Stomach (tissue), 9 donors: Measurements from ENCODE around the gene LMX1A. TPM values are rescaled to one million over a fixed set of nuclear protein-coding genes. Genes with fewer than 3 reads are reported as not detected.
A peak's percentile ranks its signal among the peaks of the same experiment; 100 is the strongest.

Experiments
- DNase-seq, 2 donors: peaks; one replicate each; pipeline versions ENCODE4 v3.0.0 to v3.0.0-alpha.2; 2013 to 2019
- H3K27ac ChIP-seq, 5 donors: fragments of 200-600 bp in 4 of 5; sonication (generic) in 4 of 5; one replicate each; pipeline ENCODE4 v1.5.1; 2013 to 2019; ENCODE audit warnings: mild to moderate bottlenecking in 1 of 5, moderate library complexity in 1 of 5
- H3K27me3 ChIP-seq, 3 donors: fragments of 200-600 bp; sonication (generic); one replicate each; pipeline ENCODE4 v1.5.1; 2017 to 2019; ENCODE audit warnings: mixed run types in 1 of 3
- H3K36me3 ChIP-seq, 4 donors: fragments of 200-600 bp; sonication (generic); 1 replicate in 3 of 4; 2 replicates in 1 of 4; pipeline ENCODE4 v1.5.1; 2016 to 2019
- H3K4me1 ChIP-seq, 4 donors: fragments of 200-600 bp; sonication (generic); one replicate each; pipeline ENCODE4 v1.5.1; 2016 to 2019
- H3K4me3 ChIP-seq, 4 donors: fragments of 200-600 bp; sonication (generic) in 3 of 4; one replicate each; pipeline ENCODE4 v1.5.1; 2016 to 2019; ENCODE audit warnings: mild to moderate bottlenecking in 1 of 4
- H3K9me3 ChIP-seq, 4 donors: fragments of 200-600 bp; sonication (generic); one replicate each; pipeline ENCODE4 v1.5.1; 2016 to 2019
- EP300 ChIP-seq: sonication (generic); formaldehyde crosslinking; IDR thresholded peaks from one replicate; pipeline ENCODE4 v1.6.1; 2017; ENCODE audit warnings: antibody characterized with exemption
- POLR2A ChIP-seq, 4 donors: fragments of 450-650 bp; IDR thresholded peaks; one replicate each; pipeline ENCODE4 v1.6.1; 2016; ENCODE audit warnings: antibody characterized with exemption in 4 of 4, control low read depth in 2 of 4, mild to moderate bottlenecking in 1 of 4, moderate library complexity in 1 of 4
- POLR2AphosphoS5 ChIP-seq, 3 donors: sonication (generic); formaldehyde crosslinking; IDR thresholded peaks; one replicate each; pipeline ENCODE4 v1.6.1; 2016; ENCODE audit warnings: antibody characterized with exemption in 3 of 3
- WGBS, 5 donors: extraction: QIAGEN DNeasy Blood & Tissue Kit in 3 of 5; methylation state at CpG; one replicate each; pipeline versions ENCODE4 v1.1.5 to v1.1.7; 2013 to 2018; 5-methylcytosine and 5-hydroxymethylcytosine counted together
- intact Hi-C: fragments of 100-400 bp; cut with DNase I; formaldehyde crosslinking; loops from one replicate; pipeline ENCODE4 v1.15.1; 2023; ENCODE audit warnings: low total_unique reads
- polyA plus RNA-seq, 3 donors: library from polyadenylated mRNA; stranded (reverse); fragments of 200-250 nt; gene quantifications; one replicate each; pipeline ENCODE4 v1.2.3, GENCODE V29; 2013
- total RNA-seq, 5 donors: library from RNA; depleted of rRNA; stranded (reverse); fragments of >200 nt; gene quantifications; one replicate each; pipeline versions ENCODE4 v1.1.0 to v1.2.3, GENCODE V29; 2014 to 2016
- TF ChIP-seq, protein P1 (sequence below), 7 experiments: fragments of 450-650 bp in 4 of 7; fragments of 200-600 bp in 3 of 7; sonication (generic) in 3 of 7; IDR thresholded peaks; one replicate each; pipeline ENCODE4 v1.5.1; 2016 to 2019; ENCODE audit warnings: antibody characterized with exemption in 7 of 7, control low read depth in 2 of 7, mild to moderate bottlenecking in 1 of 7
- donor health status: healthy with polysubstance abuse.
- donor health status: Bipolar disorder and iron deficiency.
- donor health status: healthy.

LMX1A gene
- total and polyA plus RNA-seq, 8 donors, result not detected

DNA sequence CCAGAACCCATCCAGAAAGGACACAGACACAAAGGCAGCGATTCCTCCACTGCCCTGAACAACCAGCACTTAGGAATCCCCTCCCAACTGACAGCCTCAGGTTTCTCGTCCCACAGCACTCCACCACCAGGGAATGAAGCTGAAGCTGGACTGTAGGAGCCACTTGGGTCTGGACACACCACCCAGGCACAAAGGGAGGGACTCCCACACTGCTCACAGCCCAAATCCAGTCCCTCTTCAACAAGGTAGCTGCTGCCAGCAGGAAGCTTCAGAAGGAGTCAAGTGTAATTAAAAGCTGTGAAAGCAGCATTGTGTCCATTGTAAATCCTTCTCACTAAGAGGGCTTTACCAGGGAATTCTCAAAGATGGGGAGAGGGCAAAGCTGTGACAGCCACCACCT is 29.0 kb downstream of the LMX1A start:
- TF ChIP-seq EP300, result no peak
- TF ChIP-seq, protein P1, sequence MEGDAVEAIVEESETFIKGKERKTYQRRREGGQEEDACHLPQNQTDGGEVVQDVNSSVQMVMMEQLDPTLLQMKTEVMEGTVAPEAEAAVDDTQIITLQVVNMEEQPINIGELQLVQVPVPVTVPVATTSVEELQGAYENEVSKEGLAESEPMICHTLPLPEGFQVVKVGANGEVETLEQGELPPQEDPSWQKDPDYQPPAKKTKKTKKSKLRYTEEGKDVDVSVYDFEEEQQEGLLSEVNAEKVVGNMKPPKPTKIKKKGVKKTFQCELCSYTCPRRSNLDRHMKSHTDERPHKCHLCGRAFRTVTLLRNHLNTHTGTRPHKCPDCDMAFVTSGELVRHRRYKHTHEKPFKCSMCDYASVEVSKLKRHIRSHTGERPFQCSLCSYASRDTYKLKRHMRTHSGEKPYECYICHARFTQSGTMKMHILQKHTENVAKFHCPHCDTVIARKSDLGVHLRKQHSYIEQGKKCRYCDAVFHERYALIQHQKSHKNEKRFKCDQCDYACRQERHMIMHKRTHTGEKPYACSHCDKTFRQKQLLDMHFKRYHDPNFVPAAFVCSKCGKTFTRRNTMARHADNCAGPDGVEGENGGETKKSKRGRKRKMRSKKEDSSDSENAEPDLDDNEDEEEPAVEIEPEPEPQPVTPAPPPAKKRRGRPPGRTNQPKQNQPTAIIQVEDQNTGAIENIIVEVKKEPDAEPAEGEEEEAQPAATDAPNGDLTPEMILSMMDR (IDR thresholded peaks at IDR 0.05), result no peak
- Histone ChIP-seq H3K4me1 (no peaks in the 10 kb centered on the region), H3K27ac (no peak overlapping the region), H3K4me3 (no peak overlapping the region), H3K36me3 (no peaks in the 10 kb centered on the region), H3K9me3 (peaks cover 0 to 3% (median 0%) of the 10 kb centered on the region in 4 donors), H3K27me3 (peaks cover 0 to 39% (median 0%) of the 10 kb centered on the region in 3 donors)
- no peak for DNase-seq
- 64 to 80% (median 68%) methylated on average over 1 to 2 of the region's 2 CpGs for WGBS, 5 donors
- intact Hi-C loops, result no loop called here

DNA sequence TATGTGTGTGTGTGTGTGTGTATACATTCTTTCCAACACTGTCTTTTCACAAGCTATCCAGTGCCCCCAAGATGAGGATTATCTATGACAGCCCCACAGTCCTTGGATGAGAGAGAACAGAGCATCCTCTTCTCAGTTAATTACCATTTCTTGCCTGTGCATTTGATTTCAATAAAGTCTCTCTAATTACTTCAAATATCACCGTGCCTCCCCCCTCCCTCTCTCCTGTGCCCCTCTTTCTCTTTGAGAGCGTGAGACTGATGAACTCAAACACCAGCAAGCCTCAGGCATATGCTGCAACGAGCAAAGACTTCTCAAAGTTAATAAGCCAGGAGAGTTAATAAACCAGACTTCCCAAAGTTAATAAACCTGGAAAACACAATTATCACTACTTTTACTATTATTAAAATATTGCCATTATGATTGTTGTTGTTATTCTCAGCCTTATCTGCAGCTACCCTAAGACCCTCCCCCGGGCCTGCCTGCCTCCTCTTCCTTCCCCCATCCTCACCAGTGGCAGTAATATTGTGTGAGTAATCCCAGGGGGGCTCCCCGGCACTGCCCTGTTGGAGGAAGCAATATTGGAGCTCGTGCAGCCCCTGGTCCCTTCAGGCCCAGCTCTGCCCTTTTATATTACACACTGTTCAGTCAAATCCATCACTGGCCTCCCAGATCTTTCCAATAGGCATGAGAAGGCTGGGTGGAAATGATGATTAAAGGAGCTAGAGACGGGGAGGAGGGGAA is 30.9 kb downstream of the LMX1A start:
- no peak for DNase-seq
- 46 to 54% (median 50%) methylated on average over 7 of the region's 7 CpGs for WGBS, 5 donors
- Histone ChIP-seq H3K4me3 (no peak overlapping the region), H3K4me1 (no peaks in the 10 kb centered on the region), H3K9me3 (no peaks in the 10 kb centered on the region), H3K36me3 (no peaks in the 10 kb centered on the region), H3K27ac (no peak overlapping the region), H3K27me3 (peaks cover 0 to 47% (median 0%) of the 10 kb centered on the region in 3 donors)
- TF ChIP-seq POLR2AphosphoS5 (IDR thresholded peaks at IDR 0.05) (no peak), POLR2A (IDR thresholded peaks at IDR 0.05) (no peak)
- intact Hi-C loops, result no loop called here

DNA sequence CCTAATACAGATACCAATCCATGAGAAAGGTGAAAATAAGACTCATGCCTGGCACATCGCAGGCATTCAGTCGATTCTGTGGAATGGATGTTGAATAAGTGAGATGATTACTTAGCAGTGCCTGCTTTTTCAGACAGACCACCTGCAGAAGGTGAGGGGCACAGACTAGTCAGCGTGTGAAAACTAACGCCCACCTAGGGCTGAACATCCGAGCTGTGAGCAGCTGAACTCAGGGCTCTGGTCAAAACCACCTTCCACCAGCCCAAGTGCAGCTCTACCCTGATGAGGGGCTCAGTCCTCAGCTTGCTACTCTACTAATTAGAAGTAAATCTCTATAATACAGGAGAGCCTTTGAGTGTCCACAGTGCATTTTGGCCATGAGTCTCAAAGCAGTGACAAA is 32.5 kb downstream of the LMX1A start:
- H3K36me3 ChIP-seq, result no peaks in the 10 kb centered on the region
- intact Hi-C loops, result no loop called here

DNA sequence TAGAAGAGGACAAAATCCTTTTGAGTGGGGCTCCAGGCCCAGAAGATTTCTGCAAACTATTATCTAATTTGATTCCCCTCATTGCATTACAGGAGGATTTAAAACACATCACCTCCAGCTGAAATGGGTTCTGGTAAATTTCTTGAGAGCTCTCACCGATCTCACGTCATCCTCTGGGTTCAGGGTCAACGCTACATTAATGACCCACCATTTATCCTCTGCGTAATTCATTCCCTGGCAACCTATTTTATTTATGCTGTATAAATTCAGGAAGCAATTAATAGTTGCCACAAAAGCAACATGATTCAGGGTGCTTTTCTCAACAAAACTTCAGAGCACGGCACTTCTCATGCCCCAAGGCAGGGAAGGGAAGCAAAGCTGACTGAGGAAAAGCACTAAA is 38.9 kb downstream of the LMX1A start:
- 47 to 77% (median 71%) methylated on average over 5 of the region's 5 CpGs for WGBS, 5 donors
- peak in 1 of 2 donors; percentile 10 for DNase-seq
- H3K4me1 ChIP-seq, result peaks cover 0 to 8% (median 3%) of the 10 kb centered on the region in 4 donors
- TF ChIP-seq, protein P1 (IDR thresholded peaks at IDR 0.05), result no peak
- TF ChIP-seq POLR2AphosphoS5 (IDR thresholded peaks at IDR 0.05), result peak in 1 of 3 donors; percentile 6
- no peak overlapping the region for H3K27ac ChIP-seq
- peaks cover 0 to 4% (median 2%) of the 10 kb centered on the region in 4 donors for H3K9me3 ChIP-seq
- intact Hi-C loops, result no loop called here
- H3K36me3 ChIP-seq, result no peaks in the 10 kb centered on the region
- H3K27me3 ChIP-seq, result peaks cover 0 to 38% (median 10%) of the 10 kb centered on the region in 3 donors
- no peak overlapping the region for H3K4me3 ChIP-seq

More for the DNA sequence above, 32.5 kb downstream of the LMX1A start:
- TF ChIP-seq EP300 (no peak), POLR2AphosphoS5 (IDR thresholded peaks at IDR 0.05) (no peak)
- TF ChIP-seq, protein P1 (IDR thresholded peaks at IDR 0.05), result no peak
- no peak for DNase-seq
- no peaks in the 10 kb centered on the region for H3K9me3 ChIP-seq
- H3K27me3 ChIP-seq, result peaks cover 0 to 47% (median 0%) of the 10 kb centered on the region in 3 donors
- no peaks in the 10 kb centered on the region for H3K4me1 ChIP-seq
- WGBS, 5 donors, result 16 to 33% (median 24%) methylated on average over 5 of the region's 5 CpGs
- no peak overlapping the region for H3K4me3 ChIP-seq
- no peak overlapping the region for H3K27ac ChIP-seq

DNA sequence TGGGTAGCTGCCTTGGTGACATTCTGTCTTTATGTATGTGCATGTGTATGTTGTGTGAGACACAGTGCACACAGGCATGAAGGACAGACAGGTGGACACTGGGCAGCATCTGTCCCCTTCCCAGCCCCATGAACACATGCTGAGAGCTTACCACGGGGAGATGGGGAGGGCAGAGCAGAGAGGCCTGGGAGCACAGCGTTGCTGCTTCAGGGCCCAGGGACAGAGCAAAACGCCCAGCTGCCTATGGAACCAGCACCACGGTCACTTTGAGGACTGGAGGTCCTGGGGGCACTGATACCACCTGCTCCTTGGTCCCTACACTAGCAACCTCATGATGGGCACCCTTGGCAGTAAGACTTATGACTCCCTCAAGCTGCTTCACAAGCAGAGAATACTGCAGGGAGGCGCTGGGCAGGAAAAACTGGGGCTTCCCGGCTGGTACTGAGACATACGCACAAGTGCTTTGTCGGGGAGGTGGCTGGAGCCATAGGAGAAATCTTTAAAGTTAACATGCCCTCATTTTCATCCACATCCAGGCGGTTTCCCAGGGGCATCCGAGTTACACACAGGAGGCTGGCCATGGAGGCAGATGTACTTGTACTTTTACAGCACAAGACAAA is 40.3 kb downstream of the LMX1A start:
- intact Hi-C loops, result no loop called here
- Histone ChIP-seq H3K36me3 (no peaks in the 10 kb centered on the region), H3K4me3 (no peak overlapping the region), H3K9me3 (peaks cover 0 to 10% (median 8%) of the 10 kb centered on the region in 4 donors), H3K4me1 (peaks cover 0 to 8% (median 3%) of the 10 kb centered on the region in 4 donors), H3K27me3 (peaks cover 0 to 30% (median 10%) of the 10 kb centered on the region in 3 donors), H3K27ac (no peak overlapping the region)
- DNase-seq, result no peak
- 72 to 78% (median 76%) methylated on average over 10 of the region's 10 CpGs for WGBS, 5 donors
- TF ChIP-seq EP300 (no peak), POLR2AphosphoS5 (IDR thresholded peaks at IDR 0.05) (no peak), POLR2A (IDR thresholded peaks at IDR 0.05) (no peak)
- TF ChIP-seq, protein P1 (IDR thresholded peaks at IDR 0.05), result no peak
